ENCODE data around the gene JCHAIN. TPM values are rescaled to one million over a fixed set of nuclear protein-coding genes. Genes with fewer than 3 reads are reported as not detected.
A peak's percentile ranks its signal among the peaks of the same experiment; 100 is the strongest.
"Not testable (repeated sequence)": the region's sequence is repeated elsewhere in the genome, so short reads cannot be mapped to it uniquely, and the experiment has no call there.

The JCHAIN gene
- total RNA-seq, 1 donor from 2014 or later: 0.47 TPM

DNA sequence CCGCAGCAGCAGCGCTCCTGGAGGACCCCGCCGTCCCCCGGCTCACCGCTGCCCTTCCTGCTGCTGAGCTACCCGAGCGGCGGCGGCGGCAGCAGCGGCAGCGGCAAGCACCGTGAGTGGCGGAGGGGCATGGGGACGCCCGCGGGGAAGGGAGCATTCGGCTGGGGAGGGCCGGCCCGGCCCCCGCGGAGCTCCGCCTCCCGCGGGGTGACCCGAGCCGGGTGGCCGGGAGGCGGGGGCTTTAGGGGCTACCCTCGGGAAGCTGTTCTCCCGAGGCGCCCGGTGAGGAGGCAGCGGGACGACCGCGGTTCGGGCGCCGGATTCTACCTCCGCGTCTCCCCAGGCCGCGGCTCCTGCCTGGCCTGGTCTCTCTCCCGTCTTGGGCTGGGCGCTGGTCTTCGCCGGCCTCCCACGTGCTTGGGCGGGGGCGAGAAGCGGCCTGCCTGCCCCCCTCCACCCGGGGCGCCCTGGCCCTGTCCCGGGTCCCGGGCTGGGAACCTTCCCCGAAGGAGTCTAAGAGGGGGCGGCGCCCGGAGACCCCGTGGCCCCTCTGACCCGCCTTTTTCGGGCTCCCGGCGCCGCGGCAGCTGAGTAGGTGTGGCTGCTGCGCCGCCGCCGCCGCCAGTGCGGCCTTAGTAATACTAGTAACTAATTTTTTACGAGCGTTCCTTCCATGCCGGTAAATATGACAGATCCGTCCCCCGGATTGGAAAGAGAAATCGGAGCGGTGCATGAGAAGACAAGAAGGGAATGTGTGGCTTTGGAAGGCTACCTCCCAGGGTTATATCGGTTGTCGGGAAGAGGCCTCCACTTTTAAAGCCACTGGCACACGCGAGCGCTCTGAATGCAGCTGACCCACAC lies 39.1 kb upstream of the JCHAIN start:
- peak; percentile 52 to 77 for DNase-seq (ENCODE audit: low spot score in 2 of 2, unreplicated experiment in 2 of 2)
- H3K27ac Mint-ChIP-seq: peak overlapping the region; percentile 97
- H3K9me3 Mint-ChIP-seq: no peaks in the 10 kb centered on the region
- no peaks in the 10 kb centered on the region for H3K27me3 Mint-ChIP-seq (ENCODE audit: low read depth)
- peak overlapping the region; percentile 88 for H3K4me3 Mint-ChIP-seq
- peaks cover 28% of the 10 kb centered on the region for H3K4me1 Mint-ChIP-seq
- H3K36me3 Mint-ChIP-seq: no peaks in the 10 kb centered on the region
- TF ChIP-seq, protein P1, sequence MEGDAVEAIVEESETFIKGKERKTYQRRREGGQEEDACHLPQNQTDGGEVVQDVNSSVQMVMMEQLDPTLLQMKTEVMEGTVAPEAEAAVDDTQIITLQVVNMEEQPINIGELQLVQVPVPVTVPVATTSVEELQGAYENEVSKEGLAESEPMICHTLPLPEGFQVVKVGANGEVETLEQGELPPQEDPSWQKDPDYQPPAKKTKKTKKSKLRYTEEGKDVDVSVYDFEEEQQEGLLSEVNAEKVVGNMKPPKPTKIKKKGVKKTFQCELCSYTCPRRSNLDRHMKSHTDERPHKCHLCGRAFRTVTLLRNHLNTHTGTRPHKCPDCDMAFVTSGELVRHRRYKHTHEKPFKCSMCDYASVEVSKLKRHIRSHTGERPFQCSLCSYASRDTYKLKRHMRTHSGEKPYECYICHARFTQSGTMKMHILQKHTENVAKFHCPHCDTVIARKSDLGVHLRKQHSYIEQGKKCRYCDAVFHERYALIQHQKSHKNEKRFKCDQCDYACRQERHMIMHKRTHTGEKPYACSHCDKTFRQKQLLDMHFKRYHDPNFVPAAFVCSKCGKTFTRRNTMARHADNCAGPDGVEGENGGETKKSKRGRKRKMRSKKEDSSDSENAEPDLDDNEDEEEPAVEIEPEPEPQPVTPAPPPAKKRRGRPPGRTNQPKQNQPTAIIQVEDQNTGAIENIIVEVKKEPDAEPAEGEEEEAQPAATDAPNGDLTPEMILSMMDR (IDR thresholded peaks at IDR 0.05; ENCODE audit: unreplicated experiment): no peak

GRCh38 chr4:70704931-70705182 lies 38.5 kb upstream of the JCHAIN start:
- peak overlapping the region; percentile 88 for H3K4me3 Mint-ChIP-seq
- H3K27me3 Mint-ChIP-seq (ENCODE audit: low read depth): no peaks in the 10 kb centered on the region
- H3K36me3 Mint-ChIP-seq: no peaks in the 10 kb centered on the region
- no peaks in the 10 kb centered on the region for H3K9me3 Mint-ChIP-seq
- peaks cover 28% of the 10 kb centered on the region for H3K4me1 Mint-ChIP-seq
- TF ChIP-seq, protein P1 (IDR thresholded peaks at IDR 0.05; ENCODE audit: unreplicated experiment): no peak
- no peak for DNase-seq (ENCODE audit: low spot score in 2 of 2, unreplicated experiment in 2 of 2)
- peak overlapping the region; percentile 25 for H3K27ac Mint-ChIP-seq

DNA sequence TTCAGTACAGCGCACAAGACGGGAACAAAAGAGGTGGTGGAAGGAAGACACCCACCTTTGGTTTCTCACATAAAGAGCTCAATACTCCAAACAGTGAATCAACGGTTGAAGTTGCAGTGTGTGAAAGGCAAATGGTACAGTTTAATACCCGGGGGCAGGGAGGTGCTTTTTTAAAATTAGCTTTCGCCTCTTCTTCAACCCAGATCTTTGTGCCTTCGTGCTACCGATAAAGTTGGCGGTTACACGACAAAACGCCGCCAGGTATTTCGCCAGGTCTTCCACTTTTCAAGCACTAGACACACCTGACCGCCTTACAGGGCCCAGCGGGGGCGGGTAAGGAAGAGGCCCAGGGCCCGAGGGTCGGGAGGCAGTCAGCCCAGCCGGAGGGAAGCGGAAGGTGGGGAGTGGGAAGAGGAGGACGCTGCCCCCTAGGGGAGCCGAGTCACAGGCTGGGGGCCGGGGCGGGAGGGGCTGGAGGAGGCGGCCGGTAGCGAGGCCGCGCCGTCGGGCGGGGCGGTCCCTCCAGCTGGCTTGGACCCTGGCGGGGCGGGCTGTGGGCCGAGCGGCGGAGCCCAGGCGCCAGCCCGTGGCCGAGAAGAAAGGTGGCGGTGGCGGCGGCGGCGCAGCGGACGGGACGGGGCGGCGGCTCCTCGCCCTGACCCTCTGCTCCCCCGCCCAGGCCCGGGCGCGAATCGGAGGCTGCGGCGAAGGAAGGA lies 38.1 kb upstream of the JCHAIN start:
- DNase-seq (ENCODE audit: low spot score in 2 of 2, unreplicated experiment in 2 of 2): peak; percentile 69 to 80
- Mint-ChIP-seq H3K27me3 (ENCODE audit: low read depth) (no peaks in the 10 kb centered on the region), H3K36me3 (no peaks in the 10 kb centered on the region), H3K27ac (peak overlapping the region; percentile 99), H3K4me3 (peak overlapping the region; percentile 88), H3K4me1 (peaks cover 28% of the 10 kb centered on the region), H3K9me3 (no peaks in the 10 kb centered on the region)
- TF ChIP-seq, protein P1 (IDR thresholded peaks at IDR 0.05; ENCODE audit: unreplicated experiment): peak; percentile 9

GRCh38 chr4:70703619-70704214 lies 37.4 kb upstream of the JCHAIN start:
- H3K36me3 Mint-ChIP-seq: no peaks in the 10 kb centered on the region
- DNase-seq (ENCODE audit: low spot score in 2 of 2, unreplicated experiment in 2 of 2): no peak
- H3K4me1 Mint-ChIP-seq: peaks cover 28% of the 10 kb centered on the region
- no peaks in the 10 kb centered on the region for H3K9me3 Mint-ChIP-seq
- TF ChIP-seq, protein P1 (IDR thresholded peaks at IDR 0.05; ENCODE audit: unreplicated experiment): no peak
- H3K27me3 Mint-ChIP-seq (ENCODE audit: low read depth): no peaks in the 10 kb centered on the region
- H3K27ac Mint-ChIP-seq: peak overlapping the region; percentile 99
- peak overlapping the region; percentile 88 for H3K4me3 Mint-ChIP-seq

DNA sequence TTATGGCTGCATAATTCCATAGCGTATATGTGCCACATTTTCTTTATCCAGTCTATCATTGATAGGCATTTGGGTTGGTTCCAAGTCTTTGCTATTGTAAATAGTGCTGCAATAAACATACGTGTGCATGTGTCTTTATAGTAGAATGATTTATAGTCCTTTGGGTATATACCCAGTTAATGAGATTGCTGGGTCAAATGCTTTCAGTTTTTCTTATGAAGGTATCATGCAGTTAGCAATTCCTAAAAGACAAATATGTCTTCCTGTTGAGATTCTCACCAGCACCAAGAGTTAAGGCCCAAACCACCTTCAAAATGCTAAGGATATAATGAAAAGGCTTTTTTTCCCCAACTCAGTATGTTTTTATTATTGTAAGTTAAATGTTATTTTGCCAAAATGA lies 36.3 kb upstream of the JCHAIN start:
- not testable (repeated sequence) for H3K9me3 Mint-ChIP-seq; DNase-seq (ENCODE audit: low spot score in 2 of 2, unreplicated experiment in 2 of 2); H3K4me3 Mint-ChIP-seq; H3K36me3 Mint-ChIP-seq; H3K27me3 Mint-ChIP-seq (ENCODE audit: low read depth)
- Mint-ChIP-seq H3K4me1 (peaks cover 28% of the 10 kb centered on the region), H3K27ac (peak overlapping the region; percentile 84)

GRCh38 chr4:70701271-70701670 lies 35.0 kb upstream of the JCHAIN start:
- H3K4me1 Mint-ChIP-seq: peaks cover 22% of the 10 kb centered on the region
- no peak overlapping the region for H3K4me3 Mint-ChIP-seq
- no peak overlapping the region for H3K27ac Mint-ChIP-seq
- no peaks in the 10 kb centered on the region for H3K36me3 Mint-ChIP-seq
- DNase-seq (ENCODE audit: low spot score in 2 of 2, unreplicated experiment in 2 of 2): no peak
- TF ChIP-seq, protein P1 (IDR thresholded peaks at IDR 0.05; ENCODE audit: unreplicated experiment): no peak
- no peaks in the 10 kb centered on the region for H3K27me3 Mint-ChIP-seq (ENCODE audit: low read depth)
- H3K9me3 Mint-ChIP-seq: no peaks in the 10 kb centered on the region

All from mesothelial cell of epicardium (in vitro differentiated cells).